Activated T-helper 2 cell treated with anti-CD3 and anti-CD28 coated beads, Interferon-gamma antibody, Interleukin-2, Interleukin-4, amounts not matched to agents 10 μg/mL and 5 μg/mL and 100 μg/mL, durations not matched to agents 14 hours and 24 hours and 36 hours (primary cell): Measurements from ENCODE around the gene DELE1. TPM values are rescaled to one million over a fixed set of nuclear protein-coding genes. Genes with fewer than 3 reads are reported as not detected.

Source experiments
- DNase-seq: peaks from one replicate; pipeline ENCODE4 v3.0.0; 2021; ENCODE audit warnings: low spot score
- H3K27ac Mint-ChIP-seq: one replicate; pipeline ENCODE4 v1.8.0; 2021; ENCODE audit warnings: mixed read lengths
- H3K27me3 Mint-ChIP-seq: one replicate; pipeline ENCODE4 v1.8.0; 2021; ENCODE audit warnings: low read depth, mixed read lengths
- H3K36me3 Mint-ChIP-seq: one replicate; pipeline ENCODE4 v1.8.0; 2021; ENCODE audit warnings: low read depth, mixed read lengths
- H3K4me1 Mint-ChIP-seq: one replicate; pipeline ENCODE4 v1.8.0; 2021; ENCODE audit warnings: low read depth, mixed read lengths
- H3K4me3 Mint-ChIP-seq: one replicate; pipeline ENCODE4 v1.8.0; 2021; ENCODE audit warnings: low read depth, mild to moderate bottlenecking, moderate library complexity, mixed read lengths
- H3K9me3 Mint-ChIP-seq: one replicate; pipeline ENCODE4 v1.8.0; 2021; ENCODE audit warnings: mixed read lengths
- intact Hi-C: fragments of 100-400 bp; cut with micrococcal nuclease; formaldehyde crosslinking; loops from one replicate; pipeline ENCODE4 v1.15.1; 2023
- total RNA-seq: library from RNA; stranded (reverse); gene quantifications from 2 replicates; pipeline ENCODE4 v1.2.3, GENCODE V29; 2022

Gene DELE1
- total RNA-seq, 1 donor from 2014 or later: 76.8 TPM

- H3K27ac Mint-ChIP-seq: no peak overlapping the region
- H3K9me3 Mint-ChIP-seq: no peaks in the 10 kb centered on the region
- no peaks in the 10 kb centered on the region for H3K27me3 Mint-ChIP-seq
- intact Hi-C loops: no loop called here
- no peak for DNase-seq
- H3K4me1 Mint-ChIP-seq: peaks cover 15% of the 10 kb centered on the region
- H3K36me3 Mint-ChIP-seq: peaks cover 63% of the 10 kb centered on the region
- no peak overlapping the region for H3K4me3 Mint-ChIP-seq
Measured at GRCh38 chr5:141976176-141976575, 52.5 kb downstream of the DELE1 start.

DNA sequence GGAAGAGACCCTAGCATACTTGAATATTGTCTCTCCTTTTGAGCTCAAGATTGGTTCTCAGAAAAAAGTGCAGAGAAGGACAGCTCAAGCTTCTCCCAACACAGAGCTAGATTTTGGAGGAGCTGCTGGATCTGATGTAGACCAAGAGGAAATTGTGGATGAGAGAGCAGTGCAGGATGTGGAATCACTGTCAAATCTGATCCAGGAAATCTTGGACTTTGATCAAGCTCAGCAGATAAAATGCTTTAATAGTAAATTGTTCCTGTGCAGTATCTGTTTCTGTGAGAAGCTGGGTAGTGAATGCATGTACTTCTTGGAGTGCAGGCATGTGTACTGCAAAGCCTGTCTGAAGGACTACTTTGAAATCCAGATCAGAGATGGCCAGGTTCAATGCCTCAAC lies 54.7 kb downstream of the DELE1 start:
- H3K27me3 Mint-ChIP-seq: no peaks in the 10 kb centered on the region
- peaks cover 12% of the 10 kb centered on the region for H3K4me1 Mint-ChIP-seq
- no peaks in the 10 kb centered on the region for H3K9me3 Mint-ChIP-seq
- intact Hi-C loops: no loop called here
- DNase-seq: no peak
- H3K4me3 Mint-ChIP-seq: no peak overlapping the region
- no peak overlapping the region for H3K27ac Mint-ChIP-seq
- H3K36me3 Mint-ChIP-seq: peaks cover 62% of the 10 kb centered on the region

DNA sequence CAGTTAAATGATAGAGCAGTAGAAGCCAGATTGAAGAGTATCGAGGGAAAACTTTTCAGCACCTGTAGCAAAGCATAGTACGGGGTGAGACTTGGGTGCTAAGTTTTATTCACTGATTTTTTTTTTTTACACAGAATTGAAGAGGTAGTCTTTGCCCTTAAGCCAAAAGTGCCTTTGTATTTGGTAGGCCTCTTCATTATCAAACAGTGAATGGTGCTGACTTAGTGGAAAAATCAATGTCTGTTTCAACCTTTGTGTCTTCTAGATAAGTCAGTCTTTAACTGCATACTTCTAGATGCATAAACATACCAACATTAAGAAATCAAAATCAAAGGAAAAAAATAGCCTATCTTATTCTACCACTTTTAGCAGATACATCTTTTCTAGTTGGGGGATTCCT lies 59.0 kb downstream of the DELE1 start:
- Mint-ChIP-seq H3K4me1 (no peaks in the 10 kb centered on the region), H3K27ac (no peak overlapping the region), H3K9me3 (no peaks in the 10 kb centered on the region), H3K4me3 (no peak overlapping the region), H3K27me3 (no peaks in the 10 kb centered on the region), H3K36me3 (peaks cover 61% of the 10 kb centered on the region)
- intact Hi-C loops: no loop called here
- DNase-seq: no peak

GRCh38 chr5:141986072-141986471 lies 62.4 kb downstream of the DELE1 start:
- Mint-ChIP-seq H3K27ac (no peak overlapping the region), H3K4me3 (no peak overlapping the region), H3K27me3 (no peaks in the 10 kb centered on the region), H3K4me1 (no peaks in the 10 kb centered on the region), H3K36me3 (peaks cover 49% of the 10 kb centered on the region), H3K9me3 (no peaks in the 10 kb centered on the region)
- DNase-seq: no peak
- intact Hi-C loops: no loop called here

GRCh38 chr5:141989720-141990119 lies 66.0 kb downstream of the DELE1 start:
- H3K36me3 Mint-ChIP-seq: peaks cover 51% of the 10 kb centered on the region
- H3K4me1 Mint-ChIP-seq: peaks cover 2% of the 10 kb centered on the region
- H3K9me3 Mint-ChIP-seq: no peaks in the 10 kb centered on the region
- DNase-seq: no peak
- H3K4me3 Mint-ChIP-seq: no peak overlapping the region
- H3K27me3 Mint-ChIP-seq: no peaks in the 10 kb centered on the region
- no peak overlapping the region for H3K27ac Mint-ChIP-seq
- intact Hi-C loops: loop anchor here (10.0 kb wide), 1 partner anchor 555 kb away; no protein-coding TSS in a partner anchor

Other genes starting within 250 kb of the DELE1 start
- 9.9 and 10.5 TPM in 2 replicates for gene ARAP3, start 241.6 kb upstream of the DELE1 start, total RNA-seq
- not detected in 2 replicates for gene PCDH1, start 45.5 kb upstream of the DELE1 start, total RNA-seq
- 1.1 and 1.3 TPM in 2 replicates for gene PCDH12, start 34.3 kb downstream of the DELE1 start, total RNA-seq
- 22.0 and 24.1 TPM in 2 replicates for gene RNF14, start 45.2 kb downstream of the DELE1 start, total RNA-seq
- 35.8 and 43.7 TPM in 2 replicates for gene GNPDA1, start 89.2 kb downstream of the DELE1 start, total RNA-seq
- 118 and 121 TPM in 2 replicates for gene NDFIP1, start 184.9 kb downstream of the DELE1 start, total RNA-seq